GM12878 (cell line): Measurements from ENCODE around the gene GTSE1. TPM values are rescaled to one million over a fixed set of nuclear protein-coding genes. Genes with fewer than 3 reads are reported as not detected.

Experiments
- HCFC1 ChIP-seq: fragments of 150-350 bp; IDR thresholded peaks from 2 replicates; pipeline ENCODE4 v1.6.1; 2014; ENCODE audit warnings: low read length
- IKZF2 ChIP-seq, 2 experiments: fragments of 450-650 bp; IDR thresholded peaks; 2 replicates each; pipeline ENCODE4 v1.6.1; 2017; ENCODE audit warnings: mild to moderate bottlenecking in 2 of 2, moderate library complexity in 2 of 2
- MAX ChIP-seq: IDR thresholded peaks from 2 replicates; pipeline ENCODE4 v1.6.1; 2012; ENCODE audit warnings: low read depth, low read length, improper control_type of control experiment
- MXI1 ChIP-seq: fragments of 150-350 bp; IDR thresholded peaks from 2 replicates; pipeline ENCODE4 v1.6.1; 2011; ENCODE audit warnings: low read depth, mild to moderate bottlenecking, inconsistent platforms, low read length, improper control_type of control experiment
- MYC ChIP-seq: IDR thresholded peaks from 2 replicates; pipeline ENCODE4 v1.6.1; 2011; ENCODE audit warnings: mild to moderate bottlenecking, low read length, moderate library complexity, inconsistent platforms; ENCODE audit not compliant: insufficient read depth, insufficient replicate concordance, insufficient read length, severe bottlenecking
- NBN ChIP-seq: fragments of 450-650 bp; IDR thresholded peaks from 2 replicates; pipeline ENCODE4 v1.6.1; 2016
- PAX8 ChIP-seq: fragments of 450-650 bp; IDR thresholded peaks from 2 replicates; pipeline ENCODE4 v1.6.1; 2017; ENCODE audit warnings: mild to moderate bottlenecking, moderate library complexity
- POLR2AphosphoS5 ChIP-seq: IDR thresholded peaks from 2 replicates; pipeline ENCODE4 v1.6.1; 2011; ENCODE audit warnings: mild to moderate bottlenecking, low read length, inconsistent platforms
- POU2F2 ChIP-seq: IDR thresholded peaks from 3 replicates; pipeline ENCODE4 v1.6.1; 2011; ENCODE audit warnings: low read depth, mild to moderate bottlenecking, low read length, borderline replicate concordance
- RELA ChIP-seq: fragments of 450-650 bp; IDR thresholded peaks from 2 replicates; pipeline ENCODE4 v1.8.0; 2014; ENCODE audit warnings: borderline replicate concordance; ENCODE audit not compliant: partially characterized antibody
- REST ChIP-seq: IDR thresholded peaks from 2 replicates; pipeline ENCODE4 v1.6.1; 2012; ENCODE audit warnings: mild to moderate bottlenecking, low read depth, low read length
- SMARCA5 ChIP-seq: fragments of 450-650 bp; IDR thresholded peaks from 2 replicates; pipeline ENCODE4 v1.6.1; 2017; ENCODE audit warnings: mild to moderate bottlenecking
- TAF1 ChIP-seq: IDR thresholded peaks from 2 replicates; pipeline ENCODE4 v1.6.1; 2011; ENCODE audit warnings: mild to moderate bottlenecking, low read depth, low read length, borderline replicate concordance
- WRNIP1 ChIP-seq: IDR thresholded peaks from 2 replicates; pipeline ENCODE4 v1.6.1; 2011; ENCODE audit warnings: low read depth, low read length, improper control_type of control experiment, borderline replicate concordance
- ZNF687 ChIP-seq: fragments of 450-650 bp; IDR thresholded peaks from 2 replicates; pipeline ENCODE4 v1.6.1; 2017; ENCODE audit warnings: mild to moderate bottlenecking, moderate library complexity
- polyA plus RNA-seq, 11 experiments: library from polyadenylated mRNA; depleted of rRNA in 4 of 11; unstranded in 6 of 11; stranded (reverse) in 5 of 11; fragments of >200 nt; fragmentation: Nextera tagmentation in 4 of 11; fragmentation: Illumina TruSeq in 1 of 11; extraction: Ambion mirVana in 4 of 11; extraction: Trizol in 1 of 11; gene quantifications; 1 replicate in 1 of 11; 2 replicates in 10 of 11; pipeline versions ENCODE4 v1.2.1 to v1.2.3, GENCODE V29; 2011 to 2016; ENCODE audit warnings: inconsistent platforms in 2 of 11, missing spikeins in 2 of 11, low read depth in 1 of 11
- total RNA-seq, 4 experiments: library from RNA; depleted of rRNA in 3 of 4; stranded (reverse); fragments of >200 nt in 3 of 4; fragmentation: Illumina TruSeq in 1 of 4; extraction: Trizol in 1 of 4; gene quantifications; 2 replicates each; pipeline versions ENCODE4 v1.2.1 to v1.2.3, GENCODE V29; 2013 to 2021
- TF ChIP-seq, protein P1 (sequence below): fragments of 450-650 bp; IDR thresholded peaks from 2 replicates; pipeline ENCODE4 v1.6.1; 2018; ENCODE audit warnings: borderline replicate concordance, mild to moderate bottlenecking; ENCODE audit not compliant: partially characterized antibody

The GTSE1 gene
- total and polyA plus RNA-seq, 10 of the 15 experiments (the other 5 are each of a cell fraction or from before 2014, with no cell fraction given), result 6.6 to 46.2 (median 32.3) TPM

DNA sequence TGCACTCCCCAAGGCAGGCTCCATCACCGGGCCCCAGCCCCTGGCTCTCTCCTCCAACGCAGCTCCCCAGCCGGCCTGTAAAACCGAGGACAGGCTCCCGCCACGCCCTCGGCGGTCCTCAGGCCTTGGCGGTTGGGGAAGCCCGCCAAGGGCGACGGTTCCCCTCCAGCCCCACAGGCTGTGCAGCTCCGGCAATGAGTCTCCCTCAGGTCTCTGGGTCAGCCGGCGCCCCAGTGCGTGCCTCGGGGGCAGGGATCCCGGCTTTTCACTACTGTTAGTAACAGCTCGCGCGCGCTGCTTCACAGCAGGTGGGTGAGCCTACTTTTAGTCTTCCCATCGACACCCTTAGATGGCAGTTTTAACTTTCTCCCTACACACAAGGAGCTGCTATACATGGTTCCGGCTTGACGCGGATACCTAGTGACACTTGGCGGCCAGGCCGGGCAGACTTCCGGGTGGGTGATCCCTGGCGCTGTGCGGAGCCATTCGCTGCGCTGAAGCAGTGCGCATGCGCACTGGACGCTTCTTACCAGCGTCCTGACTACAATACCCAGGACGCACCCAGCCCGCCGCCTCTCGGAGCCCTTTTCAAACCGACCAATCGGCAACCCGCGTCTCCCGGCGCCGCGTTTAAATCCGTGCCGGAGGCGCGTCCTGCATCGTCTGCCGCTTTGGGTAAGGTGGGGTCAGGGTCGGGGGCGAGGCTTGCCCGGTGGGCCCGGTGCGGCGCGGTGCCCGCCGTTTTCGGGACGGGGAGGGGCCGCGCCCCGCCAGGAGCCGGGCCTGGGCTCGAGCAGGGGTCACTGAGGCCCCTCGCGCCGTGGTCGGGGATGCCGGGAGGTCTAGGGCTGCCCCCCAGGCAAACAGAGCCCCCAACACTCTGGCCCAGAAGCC, at the start of gene GTSE1 (continued):
- TF ChIP-seq REST, result no peak
- peak; percentile 87 for TF ChIP-seq MXI1
- peak; percentile 64; the same call in 1 of the 2 replicates for TF ChIP-seq SMARCA5
- TF ChIP-seq RELA, result peak; percentile 51
- peak; percentile 91 for TF ChIP-seq HCFC1
- TF ChIP-seq, protein P1, sequence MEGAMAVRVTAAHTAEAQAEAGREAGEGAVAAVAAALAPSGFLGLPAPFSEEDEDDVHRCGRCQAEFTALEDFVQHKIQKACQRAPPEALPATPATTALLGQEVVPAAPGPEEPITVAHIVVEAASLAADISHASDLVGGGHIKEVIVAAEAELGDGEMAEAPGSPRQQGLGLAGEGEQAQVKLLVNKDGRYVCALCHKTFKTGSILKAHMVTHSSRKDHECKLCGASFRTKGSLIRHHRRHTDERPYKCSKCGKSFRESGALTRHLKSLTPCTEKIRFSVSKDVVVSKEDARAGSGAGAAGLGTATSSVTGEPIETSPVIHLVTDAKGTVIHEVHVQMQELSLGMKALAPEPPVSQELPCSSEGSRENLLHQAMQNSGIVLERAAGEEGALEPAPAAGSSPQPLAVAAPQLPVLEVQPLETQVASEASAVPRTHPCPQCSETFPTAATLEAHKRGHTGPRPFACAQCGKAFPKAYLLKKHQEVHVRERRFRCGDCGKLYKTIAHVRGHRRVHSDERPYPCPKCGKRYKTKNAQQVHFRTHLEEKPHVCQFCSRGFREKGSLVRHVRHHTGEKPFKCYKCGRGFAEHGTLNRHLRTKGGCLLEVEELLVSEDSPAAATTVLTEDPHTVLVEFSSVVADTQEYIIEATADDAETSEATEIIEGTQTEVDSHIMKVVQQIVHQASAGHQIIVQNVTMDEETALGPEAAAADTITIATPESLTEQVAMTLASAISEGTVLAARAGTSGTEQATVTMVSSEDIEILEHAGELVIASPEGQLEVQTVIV, result peak; percentile 87
- no peak for TF ChIP-seq WRNIP1
- peak; percentile 80 for TF ChIP-seq ZNF687
- peak; percentile 35; the same call in 1 of the 3 replicates for TF ChIP-seq POU2F2
- peak; percentile 53; the same call in 1 of the 2 replicates for TF ChIP-seq MAX
- no peak for TF ChIP-seq PAX8
- TF ChIP-seq NBN, result peak; percentile 72
- peak; percentile 88 for TF ChIP-seq POLR2AphosphoS5
- peak in 1 of 2 experiments; percentile 42; a peak in 1 of 4 replicates for TF ChIP-seq IKZF2 (IDR thresholded peaks at IDR 0.05)
- peak; percentile 78 for TF ChIP-seq TAF1
- no peak for TF ChIP-seq MYC
